Endothelial cell of umbilical vein (primary cell): Measurements from ENCODE around the gene PFKL. TPM values are rescaled to one million over a fixed set of nuclear protein-coding genes. Genes with fewer than 3 reads are reported as not detected.

Experiments used
- BruUV-seq: library from RNA; stranded (reverse); fragments of 400-500 nt; replicated peaks from 2 replicates; lab custom pipeline; 2021; lab: Mats Ljungman, UMichigan
- CTCF ChIA-PET: fragments of 300-600, 350-600 bp; sonication (Branson Sonifier 250); formaldehyde crosslinking; loops from one replicate; lab custom pipeline; 2021; ENCODE audit warnings: antibody characterized with exemption, inconsistent platforms; lab: Charles Lee
- POLR2A ChIA-PET: fragments of 300-600, 350-600 bp; sonication (Branson Sonifier 250); formaldehyde crosslinking; loops from one replicate; lab custom pipeline; 2021; ENCODE audit warnings: antibody characterized with exemption, inconsistent platforms; lab: Charles Lee
- DNase-seq: peaks from one replicate; pipeline ENCODE4 v3.0.0-alpha.2; 2011; ENCODE audit warnings: low read depth, low spot score
- FAIRE-seq: peaks from 2 replicates; lab custom pipeline; 2011; peaks lifted over from hg19 to GRCh38; lab: Jason Lieb, UNC
- H2AFZ ChIP-seq: 2 replicates; pipeline ENCODE4 v1.6.0; 2012; ENCODE audit warnings: low read depth, low read length, control low read depth, inconsistent platforms
- H3K27ac ChIP-seq: 2 replicates; pipeline ENCODE4 v1.5.1; 2011; ENCODE audit warnings: low read depth, mild to moderate bottlenecking, control low read depth, low read length, moderate library complexity; ENCODE audit not compliant: insufficient read depth
- H3K27me3 ChIP-seq, 2 experiments: 2 replicates each; pipeline versions ENCODE4 v1.6.0 to v1.6.1; 2011; ENCODE audit warnings: low read length in 2 of 2, mixed read lengths in 1 of 2; ENCODE audit not compliant: control insufficient read depth in 2 of 2, insufficient read depth in 2 of 2
- H3K36me3 ChIP-seq, 2 experiments: 2 replicates in 1 of 2; 3 replicates in 1 of 2; pipeline ENCODE4 v1.5.1; 2011; ENCODE audit warnings: low read length in 2 of 2, mild to moderate bottlenecking in 1 of 2, moderate library complexity in 1 of 2; ENCODE audit not compliant: control insufficient read depth in 2 of 2, insufficient read depth in 2 of 2; ENCODE audit errors: extremely low read depth in 1 of 2
- H3K4me1 ChIP-seq: 3 replicates; pipeline ENCODE4 v1.5.1; 2011; ENCODE audit warnings: mild to moderate bottlenecking, low read length; ENCODE audit not compliant: control insufficient read depth, insufficient read depth; ENCODE audit errors: extremely low read depth
- H3K4me2 ChIP-seq: 2 replicates; pipeline ENCODE4 v1.6.1; 2011; ENCODE audit warnings: low read length, control low read depth, mixed read lengths; ENCODE audit not compliant: insufficient read depth
- H3K4me3 ChIP-seq, 3 experiments: fragments of 200-600 bp in 1 of 3; sonication (generic), shearing (Covaris generic) in 1 of 3; replicated peaks in 1 of 3; 2 replicates each; pipeline ENCODE4 v1.5.1; 2011 to 2016; ENCODE audit warnings: control low read depth in 3 of 3, low read length in 3 of 3, mild to moderate bottlenecking in 2 of 3, inconsistent platforms in 1 of 3, low read depth in 1 of 3, moderate library complexity in 1 of 3; ENCODE audit not compliant: insufficient read depth in 1 of 3
- H3K79me2 ChIP-seq: 2 replicates; pipeline ENCODE4 v1.6.0; 2012; ENCODE audit warnings: low read length, inconsistent platforms; ENCODE audit not compliant: control insufficient read depth, insufficient read depth
- H3K9ac ChIP-seq: replicated peaks from 2 replicates; pipeline ENCODE3; 2011; ENCODE audit warnings: low read length, control low read depth; ENCODE audit not compliant: insufficient read depth; ENCODE audit errors: extremely low read depth
- H3K9me1 ChIP-seq: replicated peaks from 3 replicates; pipeline ENCODE4 v1.6.0; 2011; ENCODE audit warnings: mild to moderate bottlenecking, low read length; ENCODE audit not compliant: control insufficient read depth, insufficient read depth; ENCODE audit errors: extremely low read depth
- H3K9me3 ChIP-seq: replicated peaks from 2 replicates; pipeline ENCODE4 v1.5.1; 2012; ENCODE audit warnings: low read length, inconsistent platforms; ENCODE audit not compliant: control insufficient read depth, insufficient read depth
- H4K20me1 ChIP-seq: replicated peaks from 2 replicates; pipeline ENCODE3; 2011; ENCODE audit warnings: mild to moderate bottlenecking, low read length; ENCODE audit not compliant: control insufficient read depth, insufficient read depth; ENCODE audit errors: extremely low read depth
- CTCF ChIP-seq, 2 donors: IDR thresholded peaks; 1 replicate in 1 of 2; 2 replicates in 1 of 2; pipeline ENCODE4 v1.5.1; 2011; ENCODE audit warnings: low read length in 2 of 2, mild to moderate bottlenecking in 2 of 2, moderate library complexity in 2 of 2, control low read depth in 1 of 2, inconsistent platforms in 1 of 2, low read depth in 1 of 2; ENCODE audit not compliant: insufficient read depth in 1 of 2; ENCODE audit errors: extremely low read depth in 1 of 2
- EZH2 ChIP-seq: IDR thresholded peaks from 2 replicates; pipeline ENCODE4 v1.6.1; 2012; ENCODE audit warnings: borderline replicate concordance, low read depth, mild to moderate bottlenecking, moderate library complexity, low read length, inconsistent platforms; ENCODE audit not compliant: severe bottlenecking
- FOS ChIP-seq: IDR thresholded peaks from 2 replicates; pipeline ENCODE4 v1.6.1; 2011; ENCODE audit warnings: mild to moderate bottlenecking, low read length, moderate library complexity, borderline replicate concordance; ENCODE audit not compliant: insufficient read depth
- GATA2 ChIP-seq: IDR thresholded peaks from 2 replicates; pipeline ENCODE4 v1.7.0; 2011; ENCODE audit warnings: low read depth, mild to moderate bottlenecking, moderate library complexity, mixed read lengths, low read length; ENCODE audit not compliant: insufficient read length, insufficient read depth
- JUN ChIP-seq: IDR thresholded peaks from 2 replicates; pipeline ENCODE4 v1.6.1; 2011; ENCODE audit warnings: borderline replicate concordance, low read depth; ENCODE audit not compliant: insufficient read length, insufficient read depth
- MAX ChIP-seq: IDR thresholded peaks from 2 replicates; pipeline ENCODE4 v1.6.1; 2011; ENCODE audit not compliant: insufficient read depth, insufficient read length
- MYC ChIP-seq: IDR thresholded peaks from one replicate; pipeline ENCODE4 v1.6.1; 2011; ENCODE audit warnings: mild to moderate bottlenecking, low read depth, low read length
- POLR2A ChIP-seq: IDR thresholded peaks from 2 replicates; pipeline ENCODE4 v1.6.1; 2012; ENCODE audit warnings: low read depth, mild to moderate bottlenecking, control low read depth, low read length
- POLR2AphosphoS5 ChIP-seq: IDR thresholded peaks from 2 replicates; pipeline ENCODE4 v1.6.1; 2012; ENCODE audit warnings: low read depth, mild to moderate bottlenecking, control low read depth, low read length, moderate library complexity; ENCODE audit not compliant: insufficient read depth
- dilution Hi-C: fragments of 300-500 bp; cut with MboI; formaldehyde crosslinking; loops from one replicate; pipeline ENCODE4 v1.15.0; 2019; ENCODE audit warnings: low sequenced_read_pairs; ENCODE audit not compliant: extremely low pct_ligation_motif_present
- intact Hi-C: fragments of 100-400 bp; cut with micrococcal nuclease; formaldehyde crosslinking; loops from one replicate; pipeline ENCODE4 v1.10.0; 2022
- polyA plus RNA-seq, 4 experiments: library from polyadenylated mRNA; depleted of rRNA in 3 of 4; stranded (reverse) in 3 of 4; unstranded in 1 of 4; fragments of >200 nt; gene quantifications; 2 replicates each; pipeline versions ENCODE4 v1.2.1 to v1.2.3, GENCODE V29; 2011 to 2012; ENCODE audit warnings: missing spikeins in 1 of 4
- total RNA-seq: library from RNA; stranded (reverse); gene quantifications from 2 replicates; pipeline ENCODE4 v1.2.3, GENCODE V29; 2021

Gene PFKL
- total and polyA plus RNA-seq, 2 donors (not counting 3 experiments of a cell fraction or from before 2014, with no cell fraction given), result 137 to 154 TPM

GRCh38 chr21:44263221-44263760 is 36.6 kb upstream of the PFKL start:
- CTCF ChIA-PET, result interaction anchor here (1.0 kb wide), 1 partner anchor 35 kb away, joined by 5 read pairs; no protein-coding TSS in a partner anchor
- intact Hi-C loops, result no loop called here
- H3K9ac ChIP-seq, result no peak overlapping the region
- no peak overlapping the region for H3K27ac ChIP-seq
- no peak overlapping the region for H2AFZ ChIP-seq
- DNase-seq (no peak), FAIRE-seq (no peak)
- H4K20me1 ChIP-seq, result no peaks in the 10 kb centered on the region
- POLR2A ChIA-PET, result no interaction called here
- H3K9me3 ChIP-seq, result no peaks in the 10 kb centered on the region
- peaks cover 0 to 2% of the 10 kb centered on the region in 2 experiments for H3K27me3 ChIP-seq
- no TSS peak for BruUV-seq
- no peaks in the 10 kb centered on the region for H3K9me1 ChIP-seq
- H3K4me2 ChIP-seq, result no peak overlapping the region
- TF ChIP-seq JUN (no peak), POLR2A (no peak), FOS (no peak), MYC (no peak), CTCF (IDR thresholded peaks at IDR 0.05; ENCODE audit: extremely low read depth in 1 of 2, insufficient read depth in 1 of 2, low read depth in 1 of 2, low read length in 2 of 2) (no peak), GATA2 (no peak), POLR2AphosphoS5 (no peak), MAX (no peak), EZH2 (no peak)
- H3K79me2 ChIP-seq, result no peaks in the 10 kb centered on the region
- no peak overlapping the region for H3K4me3 ChIP-seq
- H3K36me3 ChIP-seq, result no peaks in the 10 kb centered on the region
- H3K4me1 ChIP-seq, result no peaks in the 10 kb centered on the region
- dilution Hi-C loops, result no loop called here
